GM12878 (cell line): Measurements from ENCODE around the gene CLEC19A. TPM values are rescaled to one million over a fixed set of nuclear protein-coding genes. Genes with fewer than 3 reads are reported as not detected.

Source experiments
- ATAC-seq: fragments of 200-7000 bp; cut with Tn5 transposase; 3 replicates; pipeline ENCODE4 v1.9.1; 2020; ENCODE audit warnings: mild to moderate bottlenecking, moderate library complexity
- BruUV-seq: library from RNA; stranded (reverse); fragments of 400-500 nt; replicated peaks from 2 replicates; lab custom pipeline; 2021; lab: Mats Ljungman, UMichigan
- CTCF ChIA-PET: fragments of 300-600 bp; sonication (Branson Sonifier 250); formaldehyde crosslinking; extraction: SDS; loops from one replicate; lab custom pipeline; 2021; ENCODE audit warnings: inconsistent platforms; lab: Yijun Ruan, JAX
- POLR2A ChIA-PET: fragments of 350-600 bp; formaldehyde crosslinking; extraction: SDS; loops from one replicate; lab custom pipeline; 2021; ENCODE audit warnings: inconsistent platforms; lab: Charles Lee
- RAD21 ChIA-PET: fragments of 300-600 bp; sonication (Branson Sonifier 250); formaldehyde crosslinking; loops from one replicate; lab custom pipeline; 2023; ENCODE audit warnings: antibody characterized with exemption; ENCODE audit not compliant: unreplicated experiment; lab: Charles Lee
- SMC1A ChIA-PET: fragments of 300-600 bp; sonication (Branson Sonifier 250); formaldehyde crosslinking; loops from one replicate; lab custom pipeline; 2023; ENCODE audit not compliant: unreplicated experiment, uncharacterized antibody; lab: Charles Lee
- DNase-seq: peaks from one replicate; pipeline ENCODE4 v3.0.0-alpha.2; 2011; ENCODE audit warnings: low read depth, low spot score
- FAIRE-seq: peaks from 3 replicates; lab custom pipeline; 2011; peaks lifted over from hg19 to GRCh38; lab: Jason Lieb, UNC
- H2AFZ ChIP-seq: 2 replicates; pipeline ENCODE4 v1.6.0; 2011; ENCODE audit warnings: low read depth, low read length, control low read depth; ENCODE audit not compliant: control insufficient read depth
- H3K27ac ChIP-seq: 2 replicates; pipeline ENCODE4 v1.5.1; 2011; ENCODE audit warnings: control low read depth; ENCODE audit not compliant: control insufficient read depth, insufficient read depth
- H3K27me3 ChIP-seq, 2 experiments: replicated peaks in 1 of 2; 2 replicates each; pipeline versions ENCODE4 v1.6.0 to v1.6.1; 2011; ENCODE audit warnings: low read length in 1 of 2; ENCODE audit not compliant: control insufficient read depth in 2 of 2, insufficient read depth in 2 of 2
- H3K36me3 ChIP-seq, 2 experiments: 2 replicates each; pipeline ENCODE4 v1.5.1; 2011; ENCODE audit warnings: low read length in 1 of 2; ENCODE audit not compliant: control insufficient read depth in 2 of 2, insufficient read depth in 2 of 2
- H3K4me1 ChIP-seq: 2 replicates; pipeline ENCODE4 v1.6.1; 2011; ENCODE audit warnings: mild to moderate bottlenecking, low read length, moderate library complexity, mixed read lengths; ENCODE audit not compliant: control insufficient read depth, insufficient read depth
- H3K4me2 ChIP-seq: 2 replicates; pipeline ENCODE4 v1.6.0; 2011; ENCODE audit warnings: control low read depth; ENCODE audit not compliant: control insufficient read depth, insufficient read depth
- H3K4me3 ChIP-seq: fragments of 200-600 bp; sonication (generic); 2 replicates; pipeline ENCODE4 v1.5.1; 2016
- H3K79me2 ChIP-seq: 2 replicates; pipeline ENCODE4 v1.6.0; 2011; ENCODE audit warnings: low read length; ENCODE audit not compliant: control insufficient read depth, insufficient read depth
- H3K9ac ChIP-seq: 2 replicates; pipeline ENCODE4 v1.8.0; 2011; ENCODE audit warnings: low read length, control low read depth, mixed read lengths; ENCODE audit not compliant: control insufficient read depth, insufficient read depth
- H3K9me3 ChIP-seq: replicated peaks from 3 replicates; pipeline ENCODE4 v1.5.1; 2011; ENCODE audit warnings: mild to moderate bottlenecking, low read length; ENCODE audit not compliant: control insufficient read depth, insufficient read depth
- H4K20me1 ChIP-seq: 2 replicates; pipeline ENCODE4 v1.6.0; 2011; ENCODE audit not compliant: control insufficient read depth, insufficient read depth
- FOS ChIP-seq: IDR thresholded peaks from 3 replicates; pipeline ENCODE4 v1.6.1; 2011; ENCODE audit warnings: borderline replicate concordance; ENCODE audit not compliant: insufficient read length; ENCODE audit errors: extremely low read depth
- MAX ChIP-seq: IDR thresholded peaks from 2 replicates; pipeline ENCODE4 v1.6.1; 2012; ENCODE audit warnings: low read depth, low read length, improper control_type of control experiment
- MYB ChIP-seq: fragments of 150-350 bp; IDR thresholded peaks from 2 replicates; pipeline ENCODE4 v1.6.1; 2014; ENCODE audit warnings: mild to moderate bottlenecking, low read depth, low read length, borderline replicate concordance
- POU2F2 ChIP-seq: IDR thresholded peaks from 3 replicates; pipeline ENCODE4 v1.6.1; 2011; ENCODE audit warnings: low read depth, mild to moderate bottlenecking, low read length, borderline replicate concordance
- WGBS: methylation state at CpG from one replicate; pipeline ENCODE4 v1.1.6; 2016; ENCODE audit warnings: low lambda C conversion rate; ENCODE audit not compliant: insufficient replicate concordance, insufficient coverage; ENCODE audit errors: missing lambda C conversion rate; 5-methylcytosine and 5-hydroxymethylcytosine counted together
- in situ Hi-C: fragments of 300-500 bp; cut with MboI; formaldehyde crosslinking; loops from 9 replicates; pipeline ENCODE4 v1.14.3; 2018; ENCODE audit warnings: mixed read lengths
- intact Hi-C: fragments of 100-400 bp; cut with micrococcal nuclease; formaldehyde crosslinking; loops from one replicate; pipeline ENCODE4 v1.14.2; 2022; ENCODE audit not compliant: unreplicated experiment
- polyA plus RNA-seq, 11 experiments: library from polyadenylated mRNA; depleted of rRNA in 4 of 11; unstranded in 6 of 11; stranded (reverse) in 5 of 11; fragments of >200 nt; fragmentation: Nextera tagmentation in 4 of 11; fragmentation: Illumina TruSeq in 1 of 11; extraction: Ambion mirVana in 4 of 11; extraction: Trizol in 1 of 11; gene quantifications; 1 replicate in 1 of 11; 2 replicates in 10 of 11; pipeline versions ENCODE4 v1.2.1 to v1.2.3, GENCODE V29; 2011 to 2016; ENCODE audit warnings: inconsistent platforms in 2 of 11, missing spikeins in 2 of 11, low read depth in 1 of 11
- total RNA-seq, 4 experiments: library from RNA; depleted of rRNA in 3 of 4; stranded (reverse); fragments of >200 nt in 3 of 4; fragmentation: Illumina TruSeq in 1 of 4; extraction: Trizol in 1 of 4; gene quantifications; 2 replicates each; pipeline versions ENCODE4 v1.2.1 to v1.2.3, GENCODE V29; 2013 to 2021

CLEC19A gene
- total and polyA plus RNA-seq, 10 of the 15 experiments (the other 5 are each of a cell fraction or from before 2014, with no cell fraction given) = 0.03 TPM; not detected in 8

- intact Hi-C loops (no loop called here), in situ Hi-C loops (no loop called here)
- Histone ChIP-seq H4K20me1 (no peaks in the 10 kb centered on the region), H3K9me3 (peaks cover 4% of the 10 kb centered on the region), H3K4me1 (no peaks in the 10 kb centered on the region), H2AFZ (no peak overlapping the region), H3K27me3 (no peaks in the 10 kb centered on the region), H3K27ac (no peak overlapping the region), H3K79me2 (no peaks in the 10 kb centered on the region), H3K36me3 (no peaks in the 10 kb centered on the region), H3K4me2 (no peak overlapping the region), H3K9ac (no peak overlapping the region), H3K4me3 (no peak overlapping the region)
- FAIRE-seq (no peak), DNase-seq (no peak), ATAC-seq (no peak)
- ChIA-PET SMC1A (interaction anchor here (0.5 kb wide), 1 partner anchor 74 kb away, joined by 4 read pairs; no protein-coding TSS in a partner anchor), CTCF (no interaction called here), RAD21 (no interaction called here), POLR2A (no interaction called here)
- no TSS peak for BruUV-seq
- TF ChIP-seq MYB (no peak), FOS (no peak), MAX (no peak)
- WGBS = 72% methylated on average over 13 of the region's 13 CpGs
Measured at GRCh38 chr16:19239511-19240155, 45.9 kb upstream of the CLEC19A start.

GRCh38 chr16:19240494-19240893 is 45.0 kb upstream of the CLEC19A start:
- SMC1A ChIA-PET = interaction anchor here (0.7 kb wide), 1 partner anchor 47 kb away, joined by 3 read pairs; no protein-coding TSS in a partner anchor
- RAD21 ChIA-PET = no interaction called here
- CTCF ChIA-PET = no interaction called here

More at GRCh38 chr16:19240494-19240893, 45.0 kb upstream of the CLEC19A start:
- intact Hi-C loops (no loop called here), in situ Hi-C loops (no loop called here)
- H3K4me3 ChIP-seq = no peak overlapping the region
- H4K20me1 ChIP-seq = no peaks in the 10 kb centered on the region
- ATAC-seq (no peak), FAIRE-seq (no peak), DNase-seq (no peak)
- H3K9me3 ChIP-seq = peaks cover 4% of the 10 kb centered on the region
- no peaks in the 10 kb centered on the region for H3K79me2 ChIP-seq
- POLR2A ChIA-PET = no interaction called here
- H3K4me2 ChIP-seq = no peak overlapping the region
- 80% methylated on average over 7 of the region's 7 CpGs for WGBS
- BruUV-seq = no TSS peak
- H3K27ac ChIP-seq = no peak overlapping the region
- no peaks in the 10 kb centered on the region for H3K27me3 ChIP-seq
- H2AFZ ChIP-seq = no peak overlapping the region
- H3K4me1 ChIP-seq = no peaks in the 10 kb centered on the region
- no peak for TF ChIP-seq POU2F2
- H3K36me3 ChIP-seq = no peaks in the 10 kb centered on the region
- no peak overlapping the region for H3K9ac ChIP-seq
